GM19455 (cell line): ENCODE data around the gene MKNK2.

Experiments
- ATAC-seq: cut with Tn5 transposase; IDR thresholded peaks from one replicate; pipeline ENCODE4 v1.9.1; 2021; ENCODE audit not compliant: unreplicated experiment

Gene MKNK2

DNA sequence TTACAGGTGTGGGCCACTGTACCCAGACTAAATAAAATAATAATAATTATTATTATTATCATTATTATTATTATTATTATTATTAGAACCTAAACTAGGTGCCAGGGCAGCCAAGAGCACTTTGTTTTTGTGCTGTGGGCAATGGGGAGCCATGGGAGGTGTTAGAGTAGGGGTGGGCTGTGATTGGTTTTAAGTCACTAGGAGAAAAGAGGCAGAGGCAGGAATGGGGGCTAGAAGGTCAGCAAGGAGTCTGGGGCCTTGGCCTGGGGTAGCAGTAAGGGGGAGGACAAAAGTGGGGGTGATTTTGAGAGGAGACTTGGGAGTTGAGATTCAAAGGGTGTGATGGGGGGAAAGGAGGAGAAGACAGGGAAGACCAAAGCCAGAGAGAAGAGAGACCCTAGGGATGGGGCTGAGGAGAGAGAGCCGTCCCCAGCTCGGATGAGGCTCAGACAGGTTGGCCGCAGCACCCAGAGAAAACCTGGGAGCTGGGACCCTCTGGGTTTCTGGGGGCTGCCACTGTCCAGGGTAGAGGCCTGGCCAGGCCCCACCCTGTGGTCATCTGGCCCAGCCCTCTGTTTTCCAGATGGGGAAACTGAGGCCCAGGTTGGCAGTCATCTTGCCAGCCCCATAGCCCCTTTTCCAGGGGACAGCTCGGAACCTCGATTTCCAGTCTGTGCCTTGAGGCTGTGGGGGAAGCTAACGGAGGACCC lies 17.8 kb downstream of the MKNK2 start:
- no peak for ATAC-seq

DNA sequence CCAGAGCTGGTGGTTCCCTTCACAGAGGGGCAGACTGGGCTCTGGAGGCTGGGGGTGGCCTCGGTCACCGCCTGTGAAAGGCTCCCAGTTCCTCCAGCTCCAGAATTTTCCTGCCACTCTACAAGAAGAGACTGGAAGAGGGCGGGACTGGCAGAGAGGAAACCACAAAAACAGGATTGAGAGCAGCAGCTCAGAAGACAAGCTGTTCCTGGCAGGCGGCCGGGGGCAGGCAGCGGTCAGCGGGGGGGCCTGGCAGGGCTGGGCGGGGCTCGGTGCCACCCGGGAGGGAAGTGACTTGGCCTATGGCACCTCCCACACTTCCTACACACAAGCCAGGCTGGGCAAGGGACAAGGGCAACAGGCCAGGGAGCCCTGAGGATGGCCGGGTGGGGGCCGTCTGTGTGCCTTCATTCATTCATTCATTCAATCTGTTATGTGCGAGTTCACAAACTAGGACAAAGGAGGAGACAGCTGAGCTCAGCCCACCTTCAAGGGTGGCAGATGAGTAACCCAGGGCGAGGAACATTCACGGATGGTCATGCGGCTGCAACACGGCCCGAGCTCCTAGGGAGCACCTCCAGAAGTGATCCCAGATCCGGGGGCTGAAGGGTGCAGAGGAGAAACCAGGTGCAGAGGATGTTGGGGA lies 18.6 kb downstream of the MKNK2 start:
- ATAC-seq: no peak

GRCh38 chr19:2027361-2027760 lies 23.7 kb downstream of the MKNK2 start:
- no peak for ATAC-seq

GRCh38 chr19:2026770-2027169 lies 24.3 kb downstream of the MKNK2 start:
- no peak for ATAC-seq

DNA sequence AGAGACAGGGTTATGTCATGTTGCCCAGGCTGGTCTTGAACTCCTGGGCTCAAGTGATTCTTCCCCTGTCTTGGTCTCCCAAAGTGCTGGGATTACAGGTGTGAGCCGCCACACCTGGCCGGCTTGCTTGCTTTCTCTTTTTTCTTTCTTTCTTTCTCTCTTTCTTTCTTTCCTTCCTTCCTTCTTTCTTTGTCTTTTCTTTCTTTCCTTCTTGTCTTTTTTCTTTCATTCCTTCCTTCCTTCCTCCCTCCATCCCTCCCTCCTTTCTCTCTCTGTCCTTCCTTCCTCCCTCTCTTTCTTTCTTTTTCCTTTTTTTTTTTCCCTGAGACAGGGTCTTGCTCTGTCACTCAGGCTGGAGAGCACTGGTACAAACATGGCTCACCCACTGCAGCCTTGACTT lies 28.8 kb downstream of the MKNK2 start:
- ATAC-seq: no peak

- ATAC-seq: no peak
Observed at GRCh38 chr19:2021453-2022140, 29.4 kb downstream of the MKNK2 start.

- ATAC-seq: no peak
Observed at GRCh38 chr19:2018752-2019151, 32.3 kb downstream of the MKNK2 start.

DNA sequence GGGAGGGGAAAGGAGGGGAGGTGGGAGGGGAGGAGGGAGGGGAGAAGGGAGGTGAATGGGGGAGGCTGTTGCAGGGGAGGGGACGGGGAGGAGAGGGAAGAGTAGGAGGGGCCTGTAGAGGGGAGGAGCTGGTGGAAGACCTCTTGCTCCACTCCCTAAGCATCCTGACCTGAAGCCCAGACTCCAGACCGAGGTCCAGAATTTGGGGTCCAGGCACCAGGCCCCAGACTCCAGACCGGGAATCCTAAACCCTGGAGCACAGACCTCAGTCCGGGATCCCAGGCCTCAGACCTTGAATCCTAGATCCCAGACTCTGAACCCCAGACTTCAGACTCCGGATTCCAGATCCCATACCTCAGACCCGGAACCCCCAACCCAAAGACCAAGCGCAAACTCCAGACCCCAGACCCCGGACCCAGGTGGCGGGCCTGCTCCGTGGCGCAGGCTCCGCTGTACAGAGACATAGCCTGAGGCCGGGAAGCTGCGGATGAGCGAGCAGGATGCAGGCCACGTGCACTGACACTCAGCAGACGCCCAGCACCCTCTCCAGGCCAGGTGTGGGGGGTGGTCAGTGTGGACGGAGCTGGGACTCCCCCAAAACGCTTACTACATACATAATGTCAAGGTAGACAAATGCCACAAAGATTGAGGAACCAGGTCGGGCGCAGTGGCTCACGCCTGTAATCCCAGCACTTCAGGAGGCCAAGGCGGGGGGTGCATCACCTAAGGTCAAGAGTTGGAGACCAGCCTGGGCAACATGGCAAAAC lies 34.8 kb downstream of the MKNK2 start:
- no peak for ATAC-seq

GRCh38 chr19:2015608-2015950 lies 35.5 kb downstream of the MKNK2 start, which contains the start of gene BTBD2:
BTBD2 (minus strand) TSS chr19:2015714; CDS start chr19:2015703, 11 bp downstream.
- ATAC-seq: no peak

DNA sequence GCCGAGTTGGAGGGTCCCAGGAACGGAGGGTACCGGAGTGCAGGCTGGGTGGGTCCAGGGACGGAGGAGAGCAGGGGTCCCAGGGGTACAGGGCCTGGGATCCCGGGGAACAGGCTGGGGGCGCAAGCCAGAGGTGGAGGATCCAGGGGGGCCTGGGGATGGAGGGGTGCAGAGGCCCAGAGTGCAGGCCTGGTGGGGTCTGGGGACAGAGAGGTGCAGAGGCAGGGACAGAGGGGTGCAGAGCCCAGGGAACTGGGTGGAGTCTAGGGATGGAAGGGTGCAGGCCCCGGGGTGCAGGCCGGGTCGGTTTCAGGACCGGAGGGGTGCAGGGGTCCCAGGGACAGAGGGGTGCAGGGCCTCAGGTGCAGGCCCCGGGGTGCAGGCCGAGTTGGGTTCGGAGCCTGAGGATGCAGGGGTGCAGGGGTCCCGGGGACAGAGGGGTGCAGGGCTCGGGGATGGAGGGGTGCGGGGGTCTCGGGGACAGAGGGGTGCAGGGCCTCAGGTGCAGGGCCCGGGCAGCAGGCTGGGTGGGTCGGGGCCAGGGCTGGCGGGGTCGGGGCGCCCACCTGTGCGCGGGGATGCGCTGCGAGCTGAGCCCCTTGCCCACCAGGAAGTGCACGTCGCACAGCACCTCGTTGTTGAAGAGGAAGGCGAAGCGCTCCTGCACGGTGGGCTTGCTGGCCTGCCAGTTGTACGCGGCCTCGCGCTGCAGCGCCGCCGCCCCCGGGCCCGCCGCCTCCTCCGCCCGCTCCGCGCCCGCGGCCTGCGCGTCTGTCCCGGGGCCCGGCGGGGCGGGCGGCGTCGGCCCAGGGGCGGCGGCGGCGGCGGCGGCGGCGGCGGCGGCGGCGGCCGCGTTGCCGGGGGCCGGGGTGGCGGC lies 36.1 kb downstream of the MKNK2 start:
- no peak for ATAC-seq

DNA sequence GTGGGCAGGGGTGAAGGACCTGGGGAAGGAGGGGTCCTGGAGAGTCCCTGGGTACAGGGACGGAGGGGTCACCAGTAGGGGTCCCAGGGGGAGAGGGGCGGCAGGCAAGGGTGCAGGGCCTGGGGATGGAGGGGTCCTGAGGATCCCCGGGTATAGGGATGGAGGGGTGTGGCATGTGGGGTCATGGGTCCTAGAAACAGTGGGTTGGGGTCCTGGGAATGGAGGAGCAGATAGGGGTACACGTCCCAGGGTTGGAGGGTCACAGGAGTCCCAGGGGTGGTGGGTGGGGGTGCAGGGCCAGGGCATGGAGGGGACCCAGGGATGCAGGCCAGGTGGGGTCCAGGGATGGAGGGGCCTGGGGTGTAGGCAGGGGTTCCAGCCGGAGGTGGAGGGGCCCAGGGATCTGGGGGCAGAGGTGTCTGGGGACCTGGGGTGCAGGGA lies 36.9 kb downstream of the MKNK2 start:
- no peak for ATAC-seq

- no peak for ATAC-seq
Observed at GRCh38 chr19:2013683-2013961, 37.4 kb downstream of the MKNK2 start.

DNA sequence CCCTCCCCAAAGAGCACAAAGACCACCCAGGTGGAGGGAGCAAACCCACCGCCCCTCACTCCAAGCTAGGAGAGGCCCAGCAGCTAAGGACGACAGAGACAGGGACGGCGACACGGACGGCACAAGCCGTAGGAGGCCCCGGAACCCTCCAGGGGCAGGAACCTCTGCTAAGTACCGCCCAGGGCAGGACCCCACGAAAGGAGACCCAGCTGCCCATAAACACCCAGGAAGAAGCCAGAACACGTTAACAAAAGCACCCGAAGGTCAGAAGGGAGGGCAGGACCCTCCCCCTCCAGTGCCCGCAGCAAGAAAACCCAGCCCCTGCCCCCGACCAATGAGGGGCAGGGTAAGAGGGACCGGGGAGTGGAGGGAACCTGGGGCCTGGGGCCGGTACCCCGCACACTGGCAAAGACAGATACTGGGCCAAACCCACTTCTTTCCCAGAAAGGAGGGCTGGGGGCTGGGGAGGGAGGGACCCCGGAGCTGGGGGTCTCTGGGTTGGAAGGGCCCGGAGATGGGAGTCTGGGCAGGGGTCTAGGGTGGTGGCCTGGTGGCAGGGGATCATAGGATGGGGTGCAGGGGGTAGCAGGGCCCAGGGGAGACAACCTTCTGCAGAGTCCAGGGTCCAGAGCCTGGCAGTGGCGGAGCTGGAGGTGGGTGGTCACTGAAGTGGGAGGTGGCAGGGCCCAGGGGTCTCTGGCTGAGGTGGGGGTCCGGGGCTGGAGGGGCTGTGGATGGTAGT lies 37.9 kb downstream of the MKNK2 start:
- no peak for ATAC-seq

DNA sequence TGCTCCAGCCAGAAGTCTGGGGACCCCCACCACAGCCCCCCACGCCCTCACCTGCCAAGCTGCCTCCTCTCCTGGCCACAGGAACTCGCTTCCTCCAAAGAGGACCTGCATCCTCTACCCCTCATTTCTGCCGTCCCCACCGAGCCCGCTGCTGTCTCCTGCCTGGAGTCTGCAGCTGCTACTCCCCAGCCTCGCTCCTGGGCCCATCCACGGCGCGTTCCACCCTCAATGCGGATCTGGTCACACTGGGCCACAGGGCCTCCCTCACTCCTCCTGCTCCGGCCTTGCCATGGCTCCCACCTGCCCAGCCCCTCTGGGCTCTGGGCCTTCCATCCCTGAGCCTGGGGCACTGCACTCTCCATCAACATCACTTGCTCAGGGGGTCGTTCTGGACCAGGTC lies 39.9 kb downstream of the MKNK2 start:
- ATAC-seq: no peak

DNA sequence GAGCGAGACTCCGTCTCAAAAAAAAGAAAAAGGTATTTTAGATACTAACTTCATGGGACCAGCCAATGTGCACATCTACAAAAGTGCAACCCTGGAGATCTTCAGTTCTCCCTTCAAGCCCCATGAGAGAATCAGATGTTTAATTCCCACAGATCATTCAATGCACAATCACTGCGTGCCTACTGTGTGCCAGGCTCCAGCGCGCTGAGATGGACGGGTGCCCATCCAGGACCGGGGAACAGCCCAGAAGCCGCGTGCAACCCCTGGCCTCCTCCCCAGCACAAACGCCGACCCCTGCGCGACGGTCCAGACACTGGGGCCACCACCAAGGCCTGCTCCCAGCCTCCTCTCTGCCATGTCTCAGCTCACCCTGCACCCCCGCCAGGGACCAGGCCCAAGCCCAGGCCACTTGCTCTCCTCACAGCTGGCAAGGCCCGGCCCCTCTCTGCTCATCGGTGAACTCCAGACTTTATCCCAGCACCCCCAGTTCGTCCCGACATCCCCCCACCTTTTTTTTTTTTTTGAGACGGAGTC lies 40.8 kb downstream of the MKNK2 start:
- ATAC-seq: no peak

GRCh38 chr19:2003874-2004273 lies 47.2 kb downstream of the MKNK2 start:
- ATAC-seq: no peak

DNA sequence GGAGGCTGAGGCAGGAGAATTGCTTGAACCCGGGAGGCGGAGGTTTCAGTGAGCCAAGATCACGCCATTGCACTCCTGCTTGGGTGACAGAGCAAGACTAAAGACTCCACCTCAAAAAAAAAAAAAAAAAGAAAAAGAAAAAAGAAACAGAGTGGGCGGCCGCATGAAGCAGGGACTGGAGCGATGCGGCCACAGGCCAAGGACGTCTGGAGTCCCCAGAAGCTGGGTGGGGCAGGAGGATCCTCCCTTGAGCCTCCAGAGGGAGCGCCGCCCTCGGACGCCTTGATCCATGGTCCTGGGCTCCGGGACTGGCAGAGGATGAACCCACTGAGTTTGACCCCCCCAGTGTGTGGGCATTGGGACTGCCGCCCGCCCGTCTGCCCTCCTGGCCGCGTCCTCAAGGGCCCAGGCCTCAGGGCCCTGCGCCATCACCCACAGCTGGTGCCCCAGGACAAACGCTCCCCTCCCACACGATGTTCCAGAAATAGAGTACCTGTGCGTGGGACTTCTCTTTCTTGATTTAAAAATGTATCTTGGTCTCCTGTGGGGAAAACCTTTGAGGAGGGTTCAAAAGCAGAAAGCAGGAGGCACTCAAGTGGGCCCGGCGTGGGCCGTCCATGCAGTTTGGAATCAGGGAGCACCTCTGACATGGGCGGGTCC lies 51.1 kb downstream of the MKNK2 start:
- ATAC-seq: no peak

DNA sequence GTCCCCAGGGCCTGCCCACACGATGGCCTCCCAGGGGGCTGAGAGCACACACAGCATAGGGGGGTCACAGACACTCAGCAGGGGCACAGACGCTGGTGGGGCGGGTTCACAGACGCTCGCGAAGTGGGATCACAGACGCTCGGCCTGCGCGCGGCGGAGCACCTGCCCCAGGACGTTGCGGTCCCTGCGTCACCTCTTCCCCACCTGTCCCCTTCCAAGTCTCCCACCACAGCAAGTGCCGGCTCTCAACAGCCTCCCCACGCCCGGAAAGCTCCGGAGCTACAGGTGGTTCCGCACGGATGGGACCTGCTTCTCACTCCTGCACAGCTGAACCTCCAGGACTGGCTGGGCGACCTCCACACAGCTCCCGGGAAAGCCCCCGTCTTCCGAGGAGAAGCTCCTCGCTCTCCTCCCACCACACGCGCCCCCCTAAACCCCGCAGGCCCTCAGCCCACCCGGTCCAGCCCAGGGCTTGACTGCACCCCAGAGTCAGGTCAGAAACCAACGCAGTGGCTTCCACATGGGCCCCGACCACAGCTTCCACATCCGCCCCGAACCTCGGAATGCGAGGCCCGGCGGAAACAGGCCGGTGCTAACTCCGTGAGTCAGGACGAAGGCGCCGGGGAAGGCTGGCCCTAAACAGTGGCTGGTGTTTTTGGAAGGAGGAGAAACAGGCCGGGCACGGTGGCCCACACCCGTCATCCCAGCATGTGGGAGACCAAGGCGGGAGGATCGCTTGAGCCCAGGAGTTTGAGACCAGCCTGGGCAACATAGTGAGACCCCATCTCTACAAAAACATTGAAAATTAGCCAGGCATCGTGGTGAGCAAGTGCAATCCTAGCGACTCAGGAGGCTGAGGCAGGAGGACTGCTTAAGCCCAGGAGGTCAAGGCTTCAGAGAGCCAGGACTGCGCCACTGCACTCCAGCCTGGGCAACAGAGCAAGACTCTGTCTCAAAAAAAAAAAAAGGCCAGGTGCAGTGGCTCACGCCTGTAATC lies 52.0 kb downstream of the MKNK2 start:
- no peak for ATAC-seq
